HG03095 (cell line): ENCODE data around the gene SLC41A2.
A peak's percentile ranks its signal among the peaks of the same experiment; 100 is the strongest.
"Not testable (repeated sequence)": the region's sequence is repeated elsewhere in the genome, so short reads cannot be mapped to it uniquely, and the experiment has no call there.

ENCODE experiments used
- ATAC-seq: cut with Tn5 transposase; IDR thresholded peaks from one replicate; pipeline ENCODE4 v1.9.1; 2021; ENCODE audit warnings: moderate library complexity; ENCODE audit not compliant: unreplicated experiment

The SLC41A2 gene, protein sequence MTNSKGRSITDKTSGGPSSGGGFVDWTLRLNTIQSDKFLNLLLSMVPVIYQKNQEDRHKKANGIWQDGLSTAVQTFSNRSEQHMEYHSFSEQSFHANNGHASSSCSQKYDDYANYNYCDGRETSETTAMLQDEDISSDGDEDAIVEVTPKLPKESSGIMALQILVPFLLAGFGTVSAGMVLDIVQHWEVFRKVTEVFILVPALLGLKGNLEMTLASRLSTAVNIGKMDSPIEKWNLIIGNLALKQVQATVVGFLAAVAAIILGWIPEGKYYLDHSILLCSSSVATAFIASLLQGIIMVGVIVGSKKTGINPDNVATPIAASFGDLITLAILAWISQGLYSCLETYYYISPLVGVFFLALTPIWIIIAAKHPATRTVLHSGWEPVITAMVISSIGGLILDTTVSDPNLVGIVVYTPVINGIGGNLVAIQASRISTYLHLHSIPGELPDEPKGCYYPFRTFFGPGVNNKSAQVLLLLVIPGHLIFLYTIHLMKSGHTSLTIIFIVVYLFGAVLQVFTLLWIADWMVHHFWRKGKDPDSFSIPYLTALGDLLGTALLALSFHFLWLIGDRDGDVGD

DNA sequence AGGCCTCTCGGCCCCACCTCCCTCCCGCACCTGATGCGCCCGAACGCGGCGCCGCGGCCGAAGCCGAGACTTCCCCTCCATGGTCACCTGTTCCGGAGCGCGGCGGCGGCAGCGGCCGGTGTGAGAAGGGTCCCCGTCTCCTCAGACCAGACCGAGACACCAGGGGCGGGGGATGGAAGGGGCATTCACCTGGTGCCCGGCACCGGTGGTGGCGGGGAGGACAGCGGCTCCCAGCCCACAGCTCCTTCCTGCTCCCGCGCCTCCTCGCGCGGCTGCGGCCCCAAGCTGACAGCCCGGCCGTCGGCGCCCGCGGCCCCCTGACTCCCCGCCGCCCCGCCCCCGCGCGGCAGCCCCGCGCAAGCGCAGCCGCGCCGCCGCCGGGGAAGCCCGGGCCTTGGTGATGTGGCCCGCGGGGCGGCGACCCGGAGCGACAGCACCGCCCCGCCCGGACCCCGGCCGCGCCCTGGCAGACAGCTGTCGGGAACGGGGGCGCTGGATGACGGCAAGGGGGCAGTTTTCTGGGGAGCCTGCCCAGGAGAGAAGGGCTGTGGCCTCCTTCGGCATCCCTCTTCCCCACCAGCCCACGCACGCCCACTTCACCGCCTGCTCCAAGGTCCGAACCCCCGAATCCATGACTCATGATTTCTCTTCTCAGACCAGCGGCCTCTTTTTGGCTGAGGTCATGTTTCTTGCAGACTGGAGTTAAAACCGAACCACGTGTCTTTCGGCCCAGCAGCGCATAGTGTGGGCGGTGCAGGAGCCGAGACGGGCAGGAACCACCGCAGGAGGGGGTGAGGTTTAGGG is at the start of gene SLC41A2:
TSS of gene SLC41A2 (minus strand) at position 290 of the 804 bp plus-strand sequence. CDS start 29,763 bp downstream, outside the sequence.
- peak; percentile 66 for ATAC-seq

DNA sequence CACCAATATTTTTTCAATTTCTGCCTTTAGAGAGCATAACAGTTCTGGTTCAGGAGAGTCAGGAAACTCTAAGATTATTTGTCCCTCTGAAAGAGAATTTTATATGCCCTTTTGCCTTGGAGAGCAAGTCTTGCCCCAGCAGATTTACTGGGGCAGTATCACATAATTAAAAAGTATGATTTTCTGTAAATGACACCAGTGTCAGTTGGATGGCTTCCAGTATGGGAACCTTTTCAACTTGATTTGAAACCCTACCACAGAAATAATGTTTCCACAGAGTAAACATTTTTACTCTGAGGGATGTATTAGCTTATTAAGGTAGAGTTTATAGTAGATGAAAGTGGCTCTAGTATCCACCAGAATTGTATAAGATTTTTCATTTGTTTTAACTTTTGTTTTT is 43.4 kb upstream of the SLC41A2 start:
- ATAC-seq, result no peak

DNA sequence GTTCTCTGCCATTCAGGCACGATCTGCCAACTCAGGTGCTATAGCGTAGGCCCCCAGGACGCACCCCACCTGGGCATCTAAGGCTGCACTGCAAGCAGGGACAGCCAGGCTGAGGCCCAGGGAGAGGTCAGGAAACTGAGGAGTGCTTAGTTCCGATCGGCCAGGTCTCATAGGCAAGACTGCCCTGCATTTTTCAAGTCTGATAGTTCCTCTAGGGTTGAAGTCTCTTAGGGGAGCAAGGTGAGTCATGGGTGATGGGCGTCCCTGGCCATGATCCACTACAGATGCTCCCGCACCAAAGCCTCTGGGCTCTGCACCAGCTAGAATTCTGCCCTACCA is 41.2 kb upstream of the SLC41A2 start:
- no peak for ATAC-seq

DNA sequence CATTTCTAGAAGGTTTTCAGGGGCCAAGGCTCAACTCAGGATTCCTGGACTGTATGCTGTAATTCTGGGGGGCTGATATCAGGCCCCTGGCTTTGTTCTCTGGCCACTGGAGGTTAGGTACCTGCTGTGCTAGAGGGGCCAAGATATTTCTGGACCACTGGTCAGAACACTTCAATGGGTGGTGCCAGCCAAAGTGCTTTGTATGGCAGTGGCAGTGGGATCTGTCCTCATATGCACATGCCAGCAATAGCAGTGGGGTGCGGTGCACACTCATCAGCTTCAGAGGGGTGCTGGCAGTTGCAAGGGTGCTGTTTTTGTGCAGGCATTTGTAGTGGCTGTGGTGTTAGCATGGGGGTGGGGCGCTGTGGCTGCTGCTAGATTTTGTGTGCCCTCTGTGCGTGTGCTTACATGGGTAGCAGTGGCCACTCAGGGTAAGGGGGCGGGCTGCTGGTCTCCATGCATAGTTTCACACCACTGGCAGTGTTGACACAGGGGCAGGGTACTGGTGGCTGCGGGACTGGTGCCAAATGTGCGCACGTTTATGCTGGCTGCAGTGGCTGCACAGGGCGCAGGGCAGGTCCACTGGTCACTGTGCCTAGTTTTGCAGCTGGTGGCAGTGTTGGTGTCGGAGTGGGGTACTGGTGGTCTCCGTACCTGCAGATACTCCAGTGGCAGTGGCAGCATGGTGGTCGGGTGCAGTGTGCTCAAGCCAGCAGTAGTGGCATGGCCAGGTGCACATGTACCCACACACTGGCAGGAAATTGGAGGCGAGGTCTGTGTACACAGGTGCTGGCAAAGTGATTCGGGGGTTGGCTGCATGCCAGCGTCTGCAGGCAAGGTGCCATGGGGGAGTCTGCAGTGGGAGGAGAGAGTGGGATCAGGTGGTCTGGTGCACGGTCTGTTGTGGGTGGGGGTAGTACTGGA is 40.6 kb upstream of the SLC41A2 start:
- no peak for ATAC-seq

DNA sequence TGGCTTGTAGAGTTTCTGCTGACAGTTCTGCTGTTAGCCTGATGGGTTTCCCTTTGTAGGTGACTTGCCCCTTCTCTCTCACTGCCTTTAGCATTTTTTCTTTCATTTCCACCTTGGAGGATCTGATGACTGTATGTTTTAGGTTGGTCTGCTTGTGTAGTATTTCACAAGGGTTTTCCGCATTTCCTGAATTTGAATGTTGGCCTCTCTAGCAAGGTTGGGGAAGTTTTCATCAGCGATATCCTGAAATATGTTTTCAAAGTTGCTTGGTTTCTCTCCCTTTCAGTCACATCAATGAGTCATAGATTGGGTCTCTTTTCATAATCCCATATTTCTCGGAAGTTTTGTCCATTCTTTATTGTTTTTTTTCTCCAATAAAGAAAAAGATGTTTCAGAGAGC is 39.5 kb upstream of the SLC41A2 start:
- ATAC-seq, result no peak

DNA sequence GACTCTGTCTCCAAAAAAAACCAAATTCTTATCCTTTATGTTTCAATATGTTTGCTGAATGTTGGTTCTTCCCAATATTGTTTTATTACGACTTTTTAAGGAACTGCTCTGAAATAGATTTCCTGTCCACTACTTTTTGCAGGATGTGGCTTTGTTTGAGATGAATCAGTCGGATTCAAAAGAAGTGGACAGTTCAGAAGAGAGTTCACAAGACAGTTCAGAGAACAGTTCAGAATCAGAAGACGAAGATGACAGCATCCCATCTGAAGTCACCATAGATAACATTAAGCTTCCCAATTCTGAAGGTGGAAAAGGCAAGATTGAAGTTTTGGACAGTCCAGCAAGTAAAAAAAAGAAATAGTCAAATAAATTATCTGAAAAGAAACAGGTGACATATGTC is 36.2 kb upstream of the SLC41A2 start:
- no peak for ATAC-seq

DNA sequence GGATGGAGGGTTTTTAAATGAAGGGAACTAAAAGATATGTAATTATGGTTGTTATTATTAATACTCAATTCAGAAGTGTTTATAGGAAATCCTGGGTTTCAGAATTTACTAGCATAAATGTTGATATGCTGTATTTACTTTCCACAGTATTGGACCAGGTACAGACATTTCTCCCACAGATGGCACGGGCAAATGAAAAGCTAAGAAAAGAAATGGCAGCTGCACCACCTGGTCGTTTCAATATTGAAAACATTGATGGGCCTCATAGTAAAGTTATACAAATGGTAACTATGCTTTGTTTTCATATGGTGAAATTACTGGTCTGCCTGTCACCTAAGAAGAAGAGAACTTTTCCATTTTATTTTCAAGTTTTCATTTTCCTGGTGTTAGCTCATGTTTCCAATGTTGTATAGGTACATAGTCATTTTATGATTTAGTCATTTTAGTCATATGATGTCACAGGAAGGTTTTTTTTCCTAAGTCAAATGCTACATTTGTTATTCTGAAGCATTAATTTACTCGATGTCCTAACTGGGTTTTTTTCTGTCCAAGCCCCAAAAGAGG is 33.6 kb upstream of the SLC41A2 start:
- ATAC-seq, result no peak

DNA sequence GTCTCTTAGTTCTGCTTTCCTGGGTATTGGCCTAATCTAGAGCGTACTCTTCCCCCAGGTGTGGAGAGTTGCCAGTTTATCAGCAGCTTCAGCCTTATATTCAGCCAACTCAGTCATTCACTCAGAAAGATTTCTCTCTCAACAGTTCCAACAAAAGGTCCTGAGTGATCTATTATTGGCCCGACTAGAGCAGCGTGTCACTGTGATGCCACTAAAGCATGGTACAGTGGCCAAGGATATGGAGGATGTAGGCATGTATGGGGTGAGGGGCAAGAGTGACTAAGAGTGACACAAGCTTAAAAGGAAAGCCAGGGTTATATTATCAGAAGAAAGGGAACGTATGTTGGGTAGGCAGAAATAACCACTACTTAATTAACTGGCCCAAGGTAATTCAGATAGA is 32.9 kb upstream of the SLC41A2 start:
- ATAC-seq, result no peak

DNA sequence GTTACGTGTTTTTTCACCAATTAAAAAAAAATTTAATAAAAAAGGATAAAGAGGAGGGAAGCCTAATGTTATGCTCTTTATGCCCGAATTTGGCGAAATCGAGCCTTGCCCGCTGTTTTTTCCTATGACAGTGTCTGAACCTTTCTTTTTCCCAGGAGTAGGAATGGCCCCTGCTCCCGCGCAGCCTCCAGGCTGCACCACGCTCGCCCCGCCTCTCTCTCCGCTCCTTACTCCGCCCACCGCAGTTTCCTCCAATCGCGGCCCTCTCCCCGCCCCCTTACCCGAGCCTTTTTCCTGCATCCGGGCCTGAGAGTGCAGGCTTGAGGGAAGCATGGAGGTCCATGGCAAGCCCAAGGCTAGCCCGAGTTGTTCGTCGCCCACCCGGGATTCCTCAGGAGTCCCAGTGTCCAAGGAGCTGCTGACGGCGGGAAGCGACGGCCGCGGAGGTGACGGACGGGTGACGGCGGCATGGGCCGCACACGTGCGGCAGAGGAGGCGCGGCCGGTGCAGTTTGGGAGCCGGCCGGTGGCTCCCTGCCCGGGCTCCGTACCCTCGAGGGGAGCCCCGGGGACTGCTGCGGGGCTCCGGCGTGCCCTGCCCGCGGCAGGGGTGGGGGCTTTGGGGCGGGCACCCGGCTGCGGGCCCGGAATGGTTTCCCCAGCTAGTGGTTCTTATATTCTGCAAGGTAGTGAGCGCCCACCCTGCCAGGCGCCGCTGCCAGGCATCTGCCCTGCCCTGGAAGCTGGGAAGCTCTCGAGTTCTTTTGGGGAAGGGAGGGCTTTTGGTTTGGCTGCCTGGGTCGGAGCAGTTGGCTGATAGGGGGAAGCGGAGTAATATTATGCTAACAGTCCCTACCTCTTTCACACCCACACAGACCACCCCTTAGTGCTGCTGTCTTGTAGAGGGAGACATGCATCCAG is 28.2 kb upstream of the SLC41A2 start, which contains the start of gene NOPCHAP1:
TSS of gene NOPCHAP1 (plus strand) at position 295 of the 920 bp plus-strand sequence. CDS start at position 332, 37 bp downstream.
- ATAC-seq, result peak; percentile 95

DNA sequence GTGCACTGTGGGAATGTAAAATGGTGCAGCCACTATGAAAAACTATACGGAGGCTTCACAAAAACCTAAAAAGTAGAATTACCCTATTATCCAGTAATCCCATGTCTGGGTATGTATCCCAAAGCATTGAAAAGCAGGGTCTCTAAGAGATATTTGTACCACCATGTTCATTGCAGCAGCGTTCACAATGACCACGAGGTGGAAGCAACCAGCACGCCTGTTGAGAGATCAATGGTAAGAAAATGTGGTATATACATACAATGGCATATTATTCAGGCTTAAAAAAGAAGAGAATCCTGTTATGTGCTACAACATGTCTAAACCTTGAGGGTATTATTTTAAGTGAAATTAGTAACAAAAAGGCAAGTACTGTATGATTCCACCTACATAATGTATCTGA is 27.1 kb upstream of the SLC41A2 start:
- ATAC-seq, result no peak

DNA sequence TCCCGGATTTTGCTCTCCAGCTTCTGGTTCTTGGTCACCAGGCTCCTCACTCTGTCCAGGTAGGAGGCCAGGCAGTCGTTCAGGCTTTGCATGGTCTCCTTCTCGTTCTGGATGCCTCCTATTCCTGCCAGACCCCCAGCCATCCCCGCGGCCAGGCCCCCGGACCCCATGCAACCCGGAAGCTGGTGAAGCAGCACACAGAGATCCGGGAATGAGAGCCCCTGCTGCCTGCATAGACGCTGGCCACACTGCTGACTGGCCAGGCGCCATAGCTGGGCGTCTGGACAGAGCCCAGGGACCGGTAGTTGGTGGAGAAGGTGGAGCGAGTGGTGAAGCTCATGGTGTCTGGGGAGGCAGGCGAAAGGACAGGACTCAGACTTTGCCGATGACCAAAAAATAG is 19.6 kb upstream of the SLC41A2 start:
- ATAC-seq, result not testable (repeated sequence)

DNA sequence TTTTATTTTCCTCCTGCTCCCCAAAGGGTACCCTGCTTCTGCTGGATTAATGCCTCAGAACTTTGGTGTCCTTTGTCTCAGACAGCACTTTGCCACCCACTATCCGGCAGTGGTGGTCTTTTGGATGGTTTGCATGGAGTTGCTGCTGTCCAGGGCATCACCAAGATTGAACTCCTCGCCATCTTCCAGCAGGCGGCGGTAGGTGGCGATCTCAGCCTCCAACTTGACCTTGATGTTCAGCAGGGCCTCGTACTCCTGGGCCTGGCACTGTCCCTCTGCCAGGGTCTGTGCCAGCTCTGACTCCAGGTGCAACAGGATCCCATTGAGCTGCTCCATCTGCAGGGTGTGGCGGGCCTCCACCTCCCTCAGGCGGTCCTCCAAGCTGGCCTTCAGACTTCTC is 18.6 kb upstream of the SLC41A2 start:
- no peak for ATAC-seq

DNA sequence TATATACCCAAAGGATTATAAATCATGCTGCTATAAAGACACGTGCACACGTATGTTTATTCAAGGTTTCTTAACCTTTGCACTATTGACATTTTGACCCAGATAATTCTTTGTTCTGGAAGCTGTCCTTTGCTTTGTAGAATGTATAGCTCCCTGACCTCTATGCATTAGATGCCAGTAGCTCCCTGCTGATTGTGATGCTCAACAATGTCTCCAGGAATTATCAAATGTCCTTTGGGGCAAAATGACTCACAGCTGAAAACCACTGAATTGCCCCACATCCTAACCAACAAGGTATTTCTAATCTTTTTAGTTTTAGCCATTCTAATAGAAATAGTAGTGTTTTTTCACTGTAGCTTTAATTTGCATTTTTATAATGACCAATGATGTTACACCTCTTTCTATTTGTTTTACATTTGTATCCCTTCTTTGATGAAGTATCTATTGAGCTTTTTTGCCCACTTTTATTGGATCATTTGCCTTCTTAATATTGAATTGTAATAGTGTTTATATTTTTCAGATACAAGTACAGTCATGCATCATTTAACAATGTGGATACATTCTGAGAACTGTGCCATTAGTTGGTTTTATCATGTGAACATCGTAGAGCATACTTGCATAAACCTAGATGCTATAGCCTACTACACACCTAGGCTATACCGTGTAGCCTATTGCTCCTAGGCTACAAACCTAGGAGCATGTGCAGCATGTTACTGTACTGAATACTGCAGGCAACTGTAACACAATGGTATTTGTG is 17.7 kb upstream of the SLC41A2 start:
- ATAC-seq, result no peak

DNA sequence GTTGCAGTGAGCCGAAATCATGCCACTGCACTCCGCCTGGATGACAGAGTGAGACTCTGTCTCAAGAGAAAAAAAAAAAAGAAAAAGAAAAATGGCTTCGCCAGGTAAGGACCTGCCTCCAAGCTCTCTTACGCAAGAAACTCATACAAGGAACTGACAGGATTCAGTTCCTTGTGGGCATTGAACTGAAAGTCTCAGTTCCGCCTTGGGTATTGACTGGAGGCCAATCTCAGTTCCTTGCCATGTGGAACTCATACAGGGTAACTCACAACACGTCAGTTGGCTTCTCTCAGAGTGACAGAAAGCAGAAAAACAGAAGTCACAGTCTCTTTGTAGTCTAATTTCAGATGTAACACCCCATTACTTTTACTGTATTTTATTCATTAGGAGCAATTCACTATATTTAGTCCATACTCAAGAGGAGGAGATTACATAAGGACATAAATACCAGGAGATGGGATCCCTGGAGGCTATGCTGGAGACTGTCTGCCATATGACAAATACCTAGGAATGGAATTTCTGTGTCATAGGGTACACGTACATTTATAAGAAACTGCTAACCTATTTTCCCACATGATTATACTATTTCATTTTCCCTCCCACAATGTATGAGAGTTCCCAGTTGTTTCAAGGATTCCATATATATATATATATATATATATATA is 16.7 kb upstream of the SLC41A2 start:
- ATAC-seq, result peak; percentile 96

DNA sequence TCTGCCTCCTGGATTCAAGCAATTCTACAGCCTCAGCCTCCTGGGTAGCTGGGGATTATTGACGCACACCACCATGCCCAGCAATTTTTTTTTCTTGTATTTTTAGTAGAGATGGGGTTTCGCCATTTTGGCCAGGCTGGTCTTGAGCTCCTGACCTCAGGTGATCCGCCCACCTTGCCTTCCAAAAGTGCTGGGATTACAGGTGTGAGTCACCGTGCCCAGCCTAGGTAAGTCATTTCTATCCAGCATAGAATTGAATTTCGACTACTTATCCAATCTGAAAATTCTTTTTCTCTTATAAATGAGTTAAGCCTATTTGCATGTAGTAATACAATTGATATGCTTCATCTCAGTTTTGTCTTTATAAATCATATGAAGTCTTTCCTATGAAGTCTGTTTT is 15.2 kb upstream of the SLC41A2 start:
- no peak for ATAC-seq

DNA sequence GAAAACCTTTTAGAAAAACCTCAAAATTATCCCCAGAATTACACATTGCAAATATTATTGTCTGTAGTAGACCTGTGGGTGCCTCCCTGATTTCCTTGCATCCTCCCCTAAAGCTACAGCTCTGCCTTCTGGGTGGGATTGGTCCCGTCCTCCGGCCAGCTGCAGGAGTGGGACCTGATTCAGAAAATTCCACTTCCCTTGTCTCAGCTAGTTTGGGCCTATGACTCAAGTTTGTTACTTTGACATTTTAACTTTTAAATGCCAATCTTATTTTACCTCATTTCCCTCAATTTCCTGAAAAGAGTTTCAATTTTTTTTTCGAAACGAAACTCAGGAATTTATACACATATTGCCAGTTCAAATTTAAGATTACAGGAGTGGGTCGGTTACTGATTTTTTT is 13.2 kb upstream of the SLC41A2 start:
- no peak for ATAC-seq

DNA sequence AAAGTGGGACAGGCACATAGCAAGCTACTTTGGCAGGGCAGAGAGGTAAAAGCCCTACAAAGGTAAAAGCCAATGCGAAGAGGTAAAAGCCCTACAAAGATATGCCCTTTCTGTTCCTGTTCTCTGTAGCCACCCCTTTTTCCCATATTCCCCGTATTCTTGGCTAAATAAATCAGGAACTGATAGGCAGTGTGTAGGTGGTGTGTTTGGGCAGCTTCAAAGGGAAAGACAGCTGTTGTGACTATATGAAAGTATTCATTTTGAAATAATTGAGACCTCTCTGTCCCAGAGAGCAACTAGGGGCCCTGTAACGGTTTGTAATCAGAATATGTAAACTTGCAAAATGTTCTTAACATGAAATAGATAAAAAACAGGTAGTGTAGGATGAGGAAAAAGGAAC is 11.3 kb upstream of the SLC41A2 start:
- no peak for ATAC-seq

DNA sequence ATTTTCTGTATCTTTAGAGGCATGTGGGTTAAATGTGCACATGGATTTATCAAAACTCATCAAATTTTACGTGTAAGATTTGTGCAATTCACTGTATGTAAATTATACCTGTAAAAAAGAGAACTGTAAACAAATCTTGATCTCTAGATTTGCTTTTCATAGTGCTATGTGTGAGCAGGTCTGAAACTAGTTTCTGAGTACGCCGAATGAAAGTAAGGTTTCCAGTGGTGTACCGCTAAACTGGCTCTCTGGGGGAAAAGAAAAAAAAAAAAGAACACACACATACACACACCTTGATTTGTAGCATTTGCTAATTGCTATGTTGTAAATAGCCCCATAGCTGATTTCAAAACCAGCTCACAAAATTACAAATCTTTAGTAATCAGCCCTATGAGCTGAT is 8.6 kb upstream of the SLC41A2 start:
- ATAC-seq, result peak; percentile 75
